Loucy (cell line): ENCODE data around the gene DNA2.

ENCODE experiments used
- H2AFZ ChIP-seq: fragments of 200-600 bp; sonication (generic); 2 replicates; pipeline ENCODE4 v1.6.0; 2016; ENCODE audit warnings: antibody characterized with exemption, mild to moderate bottlenecking, low read length, moderate library complexity
- H3F3A ChIP-seq: fragments of 200-600 bp; 2 replicates; pipeline ENCODE4 v1.6.0; 2016; ENCODE audit warnings: antibody characterized with exemption, low read depth, mild to moderate bottlenecking
- H3K27me3 ChIP-seq: fragments of 200-600 bp; sonication (generic); 2 replicates; pipeline ENCODE4 v1.6.1; 2014; ENCODE audit warnings: low read length, mild to moderate bottlenecking; ENCODE audit not compliant: insufficient read depth, poor library complexity, severe bottlenecking
- H3K36me3 ChIP-seq: fragments of 200-600 bp; sonication (generic); 2 replicates; pipeline ENCODE4 v1.6.1; 2016; ENCODE audit warnings: low read length; ENCODE audit not compliant: insufficient read depth
- H3K4me1 ChIP-seq: fragments of 200-600 bp; sonication (generic); 2 replicates; pipeline ENCODE4 v1.5.1; 2014; ENCODE audit warnings: low read length, mild to moderate bottlenecking; ENCODE audit not compliant: insufficient read depth, poor library complexity, severe bottlenecking
- H3K4me2 ChIP-seq: fragments of 200-600 bp; sonication (generic); 2 replicates; pipeline ENCODE4 v1.6.0; 2014; ENCODE audit warnings: antibody characterized with exemption, low read length, low read depth, mild to moderate bottlenecking; ENCODE audit not compliant: poor library complexity, severe bottlenecking
- H3K4me3 ChIP-seq: fragments of 200-600 bp; sonication (generic); 2 replicates; pipeline ENCODE4 v1.5.1; 2014; ENCODE audit warnings: low read length, mild to moderate bottlenecking, mixed read lengths; ENCODE audit not compliant: poor library complexity, severe bottlenecking
- H3K79me2 ChIP-seq: fragments of 200-600 bp; sonication (generic); 2 replicates; pipeline ENCODE4 v1.6.1; 2014; ENCODE audit warnings: low read length; ENCODE audit not compliant: insufficient read depth
- H3K9ac ChIP-seq: fragments of 200-600 bp; sonication (generic); 2 replicates; pipeline ENCODE4 v1.6.0; 2014; ENCODE audit warnings: mild to moderate bottlenecking, low read depth, low read length, moderate library complexity; ENCODE audit not compliant: poor library complexity, severe bottlenecking
- H3K9me2 ChIP-seq: fragments of 200-600 bp; sonication (generic); replicated peaks from 2 replicates; pipeline ENCODE4 v1.6.1; 2016; ENCODE audit warnings: low read depth, low read length, mixed read lengths
- H3K9me3 ChIP-seq: fragments of 200-600 bp; sonication (generic); 2 replicates; pipeline ENCODE4 v1.6.1; 2014; ENCODE audit warnings: mild to moderate bottlenecking, antibody characterized with exemption, low read length, low read depth; ENCODE audit not compliant: insufficient read depth
- H4K20me1 ChIP-seq: fragments of 200-600 bp; sonication (generic); 2 replicates; pipeline ENCODE4 v1.6.0; 2014; ENCODE audit warnings: antibody characterized with exemption, low read length, mild to moderate bottlenecking; ENCODE audit not compliant: insufficient read depth, poor library complexity, severe bottlenecking
- EZH2phosphoT487 ChIP-seq: fragments of 200-600 bp; IDR thresholded peaks from 2 replicates; pipeline ENCODE4 v1.6.1; 2018; ENCODE audit warnings: antibody characterized with exemption, mild to moderate bottlenecking, moderate library complexity, borderline replicate concordance
- TF ChIP-seq, protein P1 (sequence below): fragments of 200-600 bp; sonication (generic); conservative IDR thresholded peaks from 2 replicates; pipeline ENCODE4 v1.5.1; 2014; ENCODE audit warnings: mild to moderate bottlenecking, antibody characterized with exemption, low read length

DNA2 gene

DNA sequence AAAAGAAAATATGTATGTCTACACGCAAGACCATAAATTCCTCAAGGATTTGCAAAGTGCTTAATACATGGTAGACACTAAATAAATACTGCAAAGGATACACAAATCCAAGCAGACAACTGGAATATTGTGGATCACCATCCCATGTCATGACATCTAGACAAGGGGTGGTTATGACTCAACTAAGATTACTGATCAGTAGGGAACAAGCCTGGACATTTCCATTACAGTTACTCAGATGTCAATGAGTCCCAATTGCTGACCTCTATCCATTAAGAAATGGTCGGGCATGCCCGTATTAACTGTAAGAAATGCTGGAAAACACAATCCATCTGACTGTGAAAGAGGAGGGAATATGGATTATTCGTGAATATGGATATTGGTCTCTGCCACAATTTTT is 37.1 kb downstream of the DNA2 start:
- Histone ChIP-seq H3F3A (no peaks in the 10 kb centered on the region), H3K9me2 (no peaks in the 10 kb centered on the region), H3K9ac (no peak overlapping the region), H3K4me1 (no peaks in the 10 kb centered on the region), H3K27me3 (no peaks in the 10 kb centered on the region), H4K20me1 (no peaks in the 10 kb centered on the region), H2AFZ (no peak overlapping the region), H3K4me2 (no peak overlapping the region), H3K79me2 (no peaks in the 10 kb centered on the region), H3K36me3 (peaks cover 34% of the 10 kb centered on the region; the same call in 1 of the 2 replicates), H3K4me3 (no peak overlapping the region), H3K9me3 (no peaks in the 10 kb centered on the region)
- TF ChIP-seq, protein P1, sequence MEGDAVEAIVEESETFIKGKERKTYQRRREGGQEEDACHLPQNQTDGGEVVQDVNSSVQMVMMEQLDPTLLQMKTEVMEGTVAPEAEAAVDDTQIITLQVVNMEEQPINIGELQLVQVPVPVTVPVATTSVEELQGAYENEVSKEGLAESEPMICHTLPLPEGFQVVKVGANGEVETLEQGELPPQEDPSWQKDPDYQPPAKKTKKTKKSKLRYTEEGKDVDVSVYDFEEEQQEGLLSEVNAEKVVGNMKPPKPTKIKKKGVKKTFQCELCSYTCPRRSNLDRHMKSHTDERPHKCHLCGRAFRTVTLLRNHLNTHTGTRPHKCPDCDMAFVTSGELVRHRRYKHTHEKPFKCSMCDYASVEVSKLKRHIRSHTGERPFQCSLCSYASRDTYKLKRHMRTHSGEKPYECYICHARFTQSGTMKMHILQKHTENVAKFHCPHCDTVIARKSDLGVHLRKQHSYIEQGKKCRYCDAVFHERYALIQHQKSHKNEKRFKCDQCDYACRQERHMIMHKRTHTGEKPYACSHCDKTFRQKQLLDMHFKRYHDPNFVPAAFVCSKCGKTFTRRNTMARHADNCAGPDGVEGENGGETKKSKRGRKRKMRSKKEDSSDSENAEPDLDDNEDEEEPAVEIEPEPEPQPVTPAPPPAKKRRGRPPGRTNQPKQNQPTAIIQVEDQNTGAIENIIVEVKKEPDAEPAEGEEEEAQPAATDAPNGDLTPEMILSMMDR, result no peak
- TF ChIP-seq EZH2phosphoT487, result no peak

DNA sequence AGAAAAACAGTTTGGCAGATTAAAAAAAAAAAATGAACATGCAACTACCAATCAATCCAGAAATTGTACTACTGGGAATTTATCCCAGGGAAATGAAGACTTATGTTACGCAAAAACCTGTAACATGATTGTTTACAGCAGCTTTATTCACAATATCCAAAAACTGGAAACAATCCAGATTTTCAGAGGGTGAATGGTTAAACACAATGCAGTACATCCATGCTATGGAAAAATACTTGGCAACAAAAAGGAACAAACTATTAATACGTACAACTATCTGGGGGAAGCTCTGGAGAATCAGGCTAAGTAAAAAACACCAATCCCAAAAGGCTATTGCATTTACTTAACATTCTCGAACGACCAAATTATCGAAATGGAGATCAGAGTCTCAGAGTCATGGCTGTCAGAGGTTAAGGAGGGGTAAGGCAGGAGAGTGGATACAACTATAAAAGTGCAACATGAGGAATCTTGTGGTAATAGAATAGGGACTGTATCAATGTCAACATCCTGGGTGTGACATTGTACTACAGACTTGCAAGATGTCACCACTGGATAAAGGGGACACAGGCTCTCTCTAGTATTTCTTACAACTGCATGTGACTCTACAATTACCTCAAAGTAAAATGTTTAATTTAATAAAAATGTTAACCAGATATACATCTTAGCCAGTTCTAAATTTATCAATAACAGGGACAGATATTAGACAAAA is 43.2 kb downstream of the DNA2 start:
- Histone ChIP-seq H3K36me3 (peaks cover 16% of the 10 kb centered on the region; the same call in 1 of the 2 replicates), H4K20me1 (no peaks in the 10 kb centered on the region)

DNA sequence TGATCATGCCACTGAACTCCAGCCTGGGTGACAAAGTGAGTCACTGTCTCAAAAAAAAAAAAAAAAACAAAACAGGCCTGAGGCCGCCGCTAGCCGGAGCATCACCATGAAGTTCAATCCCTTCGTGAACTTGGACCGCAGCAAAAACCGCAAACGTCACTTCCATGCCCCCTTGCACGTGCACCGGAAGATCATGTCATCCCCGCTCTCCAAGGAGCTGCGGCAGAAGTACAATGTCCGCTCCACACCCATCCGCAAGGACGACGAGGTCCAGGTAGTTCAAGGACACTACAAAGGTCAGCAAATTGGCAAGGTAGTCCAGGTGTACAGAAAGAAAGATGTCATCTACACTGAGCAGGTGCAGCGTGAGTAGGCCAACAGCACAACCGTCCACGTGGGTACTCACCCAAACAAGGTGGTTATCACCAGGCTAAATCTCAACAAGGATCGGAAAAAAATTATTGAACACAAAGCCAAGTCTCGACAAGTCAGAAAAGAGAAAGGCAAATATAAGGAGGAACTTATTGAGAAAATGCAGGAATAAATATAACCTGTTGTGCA is 47.2 kb downstream of the DNA2 start:
- H3K9me3 ChIP-seq, result no peaks in the 10 kb centered on the region
- H3K27me3 ChIP-seq, result no peaks in the 10 kb centered on the region
- no peaks in the 10 kb centered on the region for H3K9me2 ChIP-seq
- no peak overlapping the region for H3K9ac ChIP-seq
- H3K36me3 ChIP-seq, result peaks cover 34% of the 10 kb centered on the region
- no peak overlapping the region for H3K4me3 ChIP-seq
- no peak overlapping the region for H2AFZ ChIP-seq
- H3K79me2 ChIP-seq, result peaks cover 7% of the 10 kb centered on the region; the same call in 1 of the 2 replicates
- H3K4me1 ChIP-seq, result peaks cover 18% of the 10 kb centered on the region
- no peak overlapping the region for H3K4me2 ChIP-seq
- TF ChIP-seq, protein P1, result no peak
- TF ChIP-seq EZH2phosphoT487, result no peak
- no peaks in the 10 kb centered on the region for H4K20me1 ChIP-seq
- 0 out of 2 replicates have a peak, but pooled peaks cover 9% of the 10 kb centered on the region for H3F3A ChIP-seq

More for the DNA sequence above, 43.2 kb downstream of the DNA2 start:
- H3K9me3 ChIP-seq, result no peaks in the 10 kb centered on the region
- H3K4me2 ChIP-seq, result no peak overlapping the region
- no peak overlapping the region for H3K9ac ChIP-seq
- TF ChIP-seq, protein P1, result no peak
- no peak for TF ChIP-seq EZH2phosphoT487
- H3K79me2 ChIP-seq, result no peaks in the 10 kb centered on the region
- H3K4me1 ChIP-seq, result peaks cover 6% of the 10 kb centered on the region
- H3K27me3 ChIP-seq, result no peaks in the 10 kb centered on the region
- H2AFZ ChIP-seq, result no peak overlapping the region
- H3K9me2 ChIP-seq, result no peaks in the 10 kb centered on the region
- H3F3A ChIP-seq, result 0 out of 2 replicates have a peak, but pooled peaks cover 6% of the 10 kb centered on the region
- H3K4me3 ChIP-seq, result no peak overlapping the region
